GM06990 (cell line): ENCODE results near the gene PCGF3.

Source experiments
- DNase-seq: peaks from one replicate; pipeline ENCODE4 v3.0.0-alpha.2; 2011; ENCODE audit not compliant: insufficient read length; ENCODE audit errors: extremely low read depth
- H3K27me3 ChIP-seq: replicated peaks from 2 replicates; pipeline ENCODE4 v1.6.0; 2011; ENCODE audit warnings: low read length; ENCODE audit not compliant: control insufficient read depth, insufficient read depth
- H3K36me3 ChIP-seq: 2 replicates; pipeline ENCODE4 v1.5.1; 2011; ENCODE audit warnings: low read length; ENCODE audit not compliant: control insufficient read depth, insufficient read depth
- H3K4me3 ChIP-seq: replicated peaks from 2 replicates; pipeline ENCODE4 v1.5.1; 2011; ENCODE audit warnings: low read depth, mild to moderate bottlenecking, control low read depth, low read length
- TF ChIP-seq, protein P1 (sequence below): IDR thresholded peaks from 2 replicates; pipeline ENCODE4 v1.5.1; 2011; ENCODE audit warnings: low read length, control low read depth, mild to moderate bottlenecking, inconsistent platforms; ENCODE audit not compliant: insufficient read depth, poor library complexity, severe bottlenecking

The PCGF3 gene

DNA sequence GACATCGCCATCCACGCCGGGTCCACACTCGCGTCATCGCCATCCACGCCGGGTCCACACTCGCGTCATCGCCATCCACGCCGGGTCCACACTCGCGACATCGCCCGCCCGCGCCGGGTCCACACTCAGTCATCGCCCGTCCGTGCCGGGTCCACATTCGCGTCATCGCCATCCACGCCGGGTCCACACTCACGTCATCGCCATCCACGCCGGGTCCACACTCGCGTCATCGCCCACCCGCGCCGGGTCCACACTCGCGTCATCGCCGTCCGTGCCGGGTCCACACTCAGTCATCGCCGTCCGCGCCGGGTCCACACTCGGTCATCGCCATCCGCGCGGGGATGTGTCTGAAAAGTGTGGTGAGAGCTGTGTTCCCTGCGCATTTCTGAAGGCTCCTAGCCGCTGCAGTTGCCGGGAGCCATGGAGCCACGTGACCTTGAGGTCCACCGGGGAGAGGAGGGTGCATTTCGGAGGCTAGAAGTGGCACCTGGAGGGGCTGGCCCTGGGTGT lies 17.3 kb downstream of the PCGF3 start:
- Histone ChIP-seq H3K36me3 (peaks cover 8% of the 10 kb centered on the region), H3K4me3 (no peak overlapping the region), H3K27me3 (no peaks in the 10 kb centered on the region)
- DNase-seq, result no peak
- TF ChIP-seq, protein P1, sequence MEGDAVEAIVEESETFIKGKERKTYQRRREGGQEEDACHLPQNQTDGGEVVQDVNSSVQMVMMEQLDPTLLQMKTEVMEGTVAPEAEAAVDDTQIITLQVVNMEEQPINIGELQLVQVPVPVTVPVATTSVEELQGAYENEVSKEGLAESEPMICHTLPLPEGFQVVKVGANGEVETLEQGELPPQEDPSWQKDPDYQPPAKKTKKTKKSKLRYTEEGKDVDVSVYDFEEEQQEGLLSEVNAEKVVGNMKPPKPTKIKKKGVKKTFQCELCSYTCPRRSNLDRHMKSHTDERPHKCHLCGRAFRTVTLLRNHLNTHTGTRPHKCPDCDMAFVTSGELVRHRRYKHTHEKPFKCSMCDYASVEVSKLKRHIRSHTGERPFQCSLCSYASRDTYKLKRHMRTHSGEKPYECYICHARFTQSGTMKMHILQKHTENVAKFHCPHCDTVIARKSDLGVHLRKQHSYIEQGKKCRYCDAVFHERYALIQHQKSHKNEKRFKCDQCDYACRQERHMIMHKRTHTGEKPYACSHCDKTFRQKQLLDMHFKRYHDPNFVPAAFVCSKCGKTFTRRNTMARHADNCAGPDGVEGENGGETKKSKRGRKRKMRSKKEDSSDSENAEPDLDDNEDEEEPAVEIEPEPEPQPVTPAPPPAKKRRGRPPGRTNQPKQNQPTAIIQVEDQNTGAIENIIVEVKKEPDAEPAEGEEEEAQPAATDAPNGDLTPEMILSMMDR, result no peak

GRCh38 chr4:723751-724530 lies 18.3 kb downstream of the PCGF3 start:
- peaks cover 8% of the 10 kb centered on the region for H3K36me3 ChIP-seq
- no peak for DNase-seq

GRCh38 chr4:725391-726234 lies 20.0 kb downstream of the PCGF3 start:
- H3K36me3 ChIP-seq, result peaks cover 10% of the 10 kb centered on the region

More at GRCh38 chr4:723751-724530, 18.3 kb downstream of the PCGF3 start:
- Histone ChIP-seq H3K4me3 (no peak overlapping the region), H3K27me3 (no peaks in the 10 kb centered on the region)
- TF ChIP-seq, protein P1, result no peak

DNA sequence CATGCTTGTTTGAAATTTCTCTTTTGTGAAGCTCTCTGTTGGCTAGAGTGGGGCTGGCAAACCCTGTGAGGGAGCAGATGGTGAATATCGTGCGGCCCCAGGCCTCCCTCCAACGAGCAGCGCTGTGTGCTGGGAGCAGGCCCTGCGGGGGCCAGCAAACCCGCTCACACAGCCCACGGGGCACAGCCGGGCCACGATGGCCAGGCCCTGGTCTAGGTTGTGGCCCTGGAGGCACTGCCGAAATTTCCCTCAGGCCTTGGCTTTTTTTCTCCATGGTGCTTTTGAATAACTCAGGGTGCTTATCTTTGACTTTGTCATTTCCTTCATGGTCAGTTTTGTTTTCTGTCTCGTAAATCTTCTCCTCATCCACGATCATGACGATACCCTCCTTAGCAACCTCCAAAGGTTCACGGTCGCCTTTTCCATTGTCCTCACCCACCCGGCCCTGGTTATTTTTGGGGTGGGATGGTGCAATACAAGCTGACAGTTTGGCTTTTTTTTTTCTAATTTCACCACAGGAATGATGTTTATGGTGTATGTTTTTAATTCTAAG lies 20.7 kb downstream of the PCGF3 start:
- TF ChIP-seq, protein P1, result no peak
- peaks cover 14% of the 10 kb centered on the region for H3K36me3 ChIP-seq
- no peaks in the 10 kb centered on the region for H3K27me3 ChIP-seq
- H3K4me3 ChIP-seq, result no peak overlapping the region
- DNase-seq, result no peak

More at GRCh38 chr4:725391-726234, 20.0 kb downstream of the PCGF3 start:
- DNase-seq, result no peak
- Histone ChIP-seq H3K27me3 (no peaks in the 10 kb centered on the region), H3K4me3 (no peak overlapping the region)
- TF ChIP-seq, protein P1, result no peak

- H3K4me3 ChIP-seq, result no peak overlapping the region
These were observed 21.2 kb downstream of the PCGF3 start for GRCh38 chr4:726838-727237.

More at GRCh38 chr4:726838-727237, 21.2 kb downstream of the PCGF3 start:
- TF ChIP-seq, protein P1, result no peak
- Histone ChIP-seq H3K27me3 (no peaks in the 10 kb centered on the region), H3K36me3 (peaks cover 12% of the 10 kb centered on the region)
- DNase-seq, result no peak
